Inferior parietal cortex (tissue), 1 donor: ENCODE results near the gene BATF3.
A peak's percentile ranks its signal among the peaks of the same experiment; 100 is the strongest.

ENCODE experiments used
- DNase-seq: peaks from one replicate; pipeline ENCODE4 v3.0.0-alpha.2; 2016; ENCODE audit errors: extremely low spot score

Gene BATF3

DNA sequence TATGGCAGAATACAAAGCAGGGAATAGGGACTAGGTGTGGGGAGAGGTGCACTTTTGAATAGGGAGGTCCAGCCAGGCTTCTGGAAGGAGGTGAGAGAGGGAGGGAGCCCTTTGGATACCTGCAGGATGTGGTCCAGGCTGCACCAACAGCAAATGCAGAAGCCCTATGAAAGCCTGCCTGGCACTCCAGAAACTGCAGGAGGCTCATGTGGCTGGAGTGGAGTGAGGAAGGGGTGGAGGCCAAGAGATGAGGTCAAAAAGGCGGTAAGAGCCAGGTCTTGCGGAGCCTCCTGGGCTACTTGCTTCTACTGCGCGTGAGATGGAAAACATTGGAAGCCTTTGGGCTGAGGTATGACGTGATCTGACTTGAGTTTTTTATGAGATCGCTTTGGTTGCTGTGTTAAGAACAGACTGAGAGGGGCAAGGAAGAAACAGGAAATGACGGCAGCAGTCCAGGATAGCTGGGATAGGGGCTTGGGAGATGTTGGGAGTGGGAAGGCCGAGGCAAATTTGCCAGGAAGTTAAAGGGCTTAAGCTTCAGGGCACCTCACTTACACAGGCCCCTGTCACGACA lies 4.4 kb upstream of the BATF3 start:
- no peak for DNase-seq

DNA sequence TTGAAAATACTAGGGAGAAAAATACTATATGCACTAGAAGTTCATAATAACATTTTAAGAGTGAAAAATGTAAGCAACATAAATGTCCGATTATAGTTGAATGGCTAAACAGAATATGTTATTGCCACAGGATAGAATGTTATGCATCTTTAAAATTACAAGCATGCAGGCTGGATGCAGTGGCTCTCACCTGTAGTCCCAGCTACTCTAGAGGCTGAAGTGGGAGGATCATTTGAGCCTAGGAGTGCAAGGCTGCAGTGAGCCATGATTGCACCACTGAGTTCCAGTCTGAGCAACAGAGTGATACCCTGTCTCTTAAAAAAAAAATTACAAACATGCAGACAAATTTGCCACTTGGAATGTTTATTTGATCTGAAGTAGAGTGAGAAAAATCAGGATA lies 3.0 kb upstream of the BATF3 start:
- no peak for DNase-seq

DNA sequence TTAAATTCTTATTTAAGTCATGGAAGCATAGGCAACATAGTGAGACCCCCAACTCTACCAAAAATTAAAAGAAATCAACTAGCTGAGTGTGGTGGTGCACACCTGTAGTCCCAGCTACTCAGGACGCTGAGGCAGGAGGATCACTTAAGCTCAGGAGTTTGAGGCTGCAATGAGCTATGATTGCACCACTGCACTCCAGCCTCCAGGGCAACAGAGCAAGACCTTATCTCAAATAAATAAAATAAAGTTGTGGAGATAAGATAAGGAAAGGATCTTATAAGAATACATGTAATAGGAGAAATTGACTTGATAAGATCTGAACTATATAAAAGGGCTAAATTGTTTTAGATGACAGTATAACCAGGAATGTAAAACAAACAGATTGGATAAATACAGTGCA lies 2.3 kb upstream of the BATF3 start:
- no peak for DNase-seq

DNA sequence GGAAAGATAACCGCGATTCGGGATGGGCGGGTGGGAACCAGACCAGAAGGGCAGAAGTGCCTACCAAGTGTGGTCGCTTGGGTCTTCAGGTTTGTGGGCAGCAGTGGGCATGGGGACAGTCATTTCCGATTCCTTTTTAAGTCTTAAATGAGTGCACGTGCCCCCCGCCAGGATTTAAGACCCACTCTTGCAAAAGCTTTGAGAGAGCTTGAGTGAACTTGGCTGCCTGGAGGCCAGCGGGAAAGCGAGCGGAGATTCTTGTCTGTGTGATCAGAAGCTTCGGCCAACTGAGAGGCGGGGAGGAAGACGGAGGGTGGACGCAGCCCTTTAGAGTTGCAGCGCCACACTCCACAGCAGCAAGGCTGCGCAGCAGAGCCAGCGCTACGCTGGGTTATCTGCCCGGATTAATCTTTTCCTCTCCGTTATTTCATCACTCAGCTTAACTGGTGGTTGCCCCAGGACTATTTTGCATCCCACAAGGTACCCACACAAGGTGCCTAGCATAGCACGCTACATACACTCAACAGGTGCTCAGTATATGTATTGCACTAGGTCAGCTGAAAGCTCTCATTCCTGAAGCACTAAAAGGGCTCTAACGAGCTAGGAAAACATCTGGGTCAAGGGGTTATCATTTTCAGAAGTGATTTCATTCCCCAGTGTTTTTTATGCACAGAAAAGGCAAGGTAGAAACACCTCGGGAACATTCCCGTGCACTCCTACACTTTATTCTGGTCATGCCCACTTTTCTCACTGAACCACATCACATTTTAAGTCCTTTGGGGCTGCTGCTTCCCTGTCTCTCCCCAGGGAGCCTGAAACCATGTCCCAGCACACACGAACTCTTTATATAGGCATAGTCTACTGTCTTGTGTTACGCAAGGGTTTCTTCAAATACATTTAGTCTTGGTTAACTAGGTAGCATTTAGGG lies 1.5 kb upstream of the BATF3 start:
- DNase-seq: peak; percentile 47

DNA sequence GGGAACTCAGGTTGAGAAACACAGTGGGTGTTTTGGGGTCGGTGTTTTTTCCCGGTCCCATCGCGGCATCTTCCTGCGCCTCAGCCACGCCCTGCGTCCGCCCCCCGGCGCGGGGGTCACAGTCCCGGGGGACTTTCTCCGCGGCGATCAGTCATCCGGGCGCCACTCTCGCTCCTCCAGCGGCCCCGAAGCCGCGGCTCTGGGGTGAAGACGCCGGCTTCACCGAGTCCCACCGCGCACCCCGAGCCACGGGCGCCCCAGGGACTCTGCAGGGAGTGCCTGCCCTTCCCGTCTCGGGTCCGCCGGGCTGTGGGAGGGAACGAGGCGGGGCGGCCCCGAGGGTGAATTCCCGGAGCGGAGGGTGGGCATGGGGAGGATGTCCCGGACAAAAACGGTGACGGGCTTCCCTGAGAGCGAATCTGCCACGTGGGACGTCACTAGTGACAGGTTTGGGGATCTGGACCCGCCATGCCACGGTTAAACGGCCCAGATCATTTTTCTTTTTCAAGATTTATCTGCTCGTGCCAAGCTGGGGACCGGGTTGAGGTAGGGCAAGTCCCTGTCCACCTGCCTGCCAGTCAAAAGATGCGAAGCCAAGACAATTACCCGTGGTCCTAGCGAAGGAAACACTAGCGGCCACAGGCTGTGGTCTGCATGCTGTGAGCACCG lies 717 bp upstream of the BATF3 start:
- no peak for DNase-seq

DNA sequence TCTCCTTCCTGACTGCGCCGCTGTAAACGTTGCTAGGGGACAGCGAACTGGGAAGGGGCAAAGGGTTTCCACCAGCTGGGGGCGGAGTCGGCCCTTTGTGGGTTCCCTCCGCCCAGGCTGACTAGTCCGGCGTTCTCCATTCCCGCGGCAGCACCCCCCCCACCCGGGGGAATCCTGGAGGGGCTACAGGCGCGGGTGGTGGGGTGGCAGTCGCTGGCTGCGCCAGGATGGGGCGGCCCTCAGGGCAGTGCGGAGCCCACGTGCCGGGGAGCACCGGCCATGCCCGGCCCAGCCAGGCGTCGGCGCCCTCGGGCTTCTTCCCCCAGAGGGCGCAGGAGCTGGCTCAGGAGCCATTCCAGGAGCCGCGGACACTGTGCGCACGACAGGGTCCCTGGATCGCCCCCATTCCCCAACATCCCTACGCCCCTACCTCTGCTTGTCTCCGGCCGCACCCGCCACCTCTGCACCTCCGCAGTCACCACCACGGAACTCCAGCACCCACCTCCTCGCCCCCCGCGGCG lies 476 bp downstream of the BATF3 start:
- no peak for DNase-seq

DNA sequence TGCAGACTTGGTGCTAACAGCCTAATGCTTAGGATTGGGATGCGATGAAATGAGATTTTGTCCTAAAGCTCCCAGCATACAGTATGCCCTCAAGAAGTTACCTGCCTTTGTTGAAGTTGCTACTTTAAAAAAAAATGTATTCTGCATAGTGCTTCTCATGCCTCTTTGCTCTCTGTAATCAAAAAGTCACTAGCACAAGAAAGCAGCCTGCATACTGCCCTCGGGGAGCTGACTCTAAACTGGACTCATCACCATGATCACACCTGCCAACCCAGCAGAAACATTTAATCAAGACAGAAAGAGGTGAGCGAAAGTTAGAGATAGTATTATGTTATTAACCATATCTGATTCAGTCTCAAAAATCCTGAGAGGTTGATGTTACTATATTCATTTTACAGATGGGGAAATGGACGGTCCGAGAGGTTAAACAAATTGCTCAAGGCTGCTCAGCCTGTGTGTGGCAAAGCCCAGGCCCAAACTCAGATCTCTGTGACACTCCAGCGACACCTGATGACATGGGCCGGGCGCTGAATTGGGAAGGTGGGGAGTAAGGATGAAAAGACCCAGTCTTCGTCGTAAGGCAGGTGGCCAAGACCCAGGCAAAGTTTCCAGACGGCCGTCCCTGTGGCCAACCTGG lies 1.1 kb downstream of the BATF3 start:
- DNase-seq: no peak

DNA sequence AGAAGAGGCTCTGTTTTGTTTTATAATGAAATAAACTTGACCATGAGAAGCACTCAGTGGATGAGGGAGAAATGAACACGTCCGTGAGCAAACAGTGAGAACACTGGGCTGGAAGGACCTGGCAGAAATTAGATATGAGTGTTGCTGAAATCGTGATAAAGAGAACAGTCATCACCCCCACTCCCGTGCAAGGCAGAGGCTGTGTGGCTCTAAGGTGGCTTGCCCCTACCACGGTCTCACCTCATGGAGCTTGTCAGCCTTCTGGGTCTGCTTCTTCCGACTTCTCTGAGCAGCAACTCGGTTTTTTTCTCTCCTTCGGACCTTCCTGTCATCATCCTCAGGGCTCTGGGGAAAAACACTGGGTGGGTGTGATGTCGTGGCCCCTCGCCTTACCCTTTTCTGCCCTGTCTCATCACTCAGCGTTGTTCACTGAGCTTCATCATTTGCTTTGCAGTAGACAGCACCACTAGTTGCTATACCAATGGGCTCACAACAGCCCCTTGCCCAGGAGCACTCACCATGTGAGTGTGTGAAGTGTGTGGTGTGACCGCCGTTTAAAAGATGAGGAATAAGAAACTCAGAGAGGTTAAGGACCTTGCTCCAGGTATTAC lies 2.8 kb downstream of the BATF3 start:
- DNase-seq: no peak

DNA sequence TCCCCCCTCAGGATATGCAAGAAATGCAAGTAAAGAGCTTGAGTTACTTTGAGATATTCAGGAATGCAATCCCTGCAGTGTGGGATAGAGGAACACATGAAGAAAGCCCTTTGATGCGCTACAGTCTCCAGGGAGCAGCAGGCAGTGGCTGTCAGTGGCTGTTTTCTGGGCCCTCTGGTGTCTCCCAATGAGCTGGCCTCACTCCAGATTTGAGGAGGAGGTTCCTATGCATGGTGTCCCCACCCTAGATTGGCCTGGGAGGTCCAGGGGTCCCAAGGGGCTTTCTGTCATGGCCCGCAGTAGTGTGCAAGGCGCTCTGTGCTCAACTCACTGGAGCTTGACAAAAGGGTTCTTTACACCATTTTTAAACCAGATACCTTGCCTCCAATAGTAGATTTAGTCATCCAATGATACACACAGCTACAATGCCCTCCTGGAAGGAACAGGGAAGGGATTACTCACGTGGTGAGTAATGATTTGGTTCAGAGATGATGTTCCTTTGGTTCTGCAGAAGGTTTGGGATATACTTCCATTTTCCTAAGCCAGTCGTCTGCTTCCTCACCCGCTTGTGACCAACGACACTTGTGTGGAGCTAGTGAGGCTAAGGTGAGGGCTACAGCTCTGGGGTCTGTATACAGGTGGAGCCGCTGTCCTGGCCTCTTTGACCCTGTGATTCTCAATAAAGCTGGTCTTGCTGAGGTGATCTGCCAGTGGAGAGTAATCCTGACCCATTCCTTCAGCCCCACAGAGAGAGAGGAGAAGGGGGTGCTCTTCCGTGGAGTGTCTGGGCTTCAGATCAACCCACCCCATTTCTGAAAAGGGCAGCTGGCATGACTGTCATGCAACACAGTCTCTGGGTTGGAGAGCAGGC lies 6.6 kb downstream of the BATF3 start:
- DNase-seq: no peak

DNA sequence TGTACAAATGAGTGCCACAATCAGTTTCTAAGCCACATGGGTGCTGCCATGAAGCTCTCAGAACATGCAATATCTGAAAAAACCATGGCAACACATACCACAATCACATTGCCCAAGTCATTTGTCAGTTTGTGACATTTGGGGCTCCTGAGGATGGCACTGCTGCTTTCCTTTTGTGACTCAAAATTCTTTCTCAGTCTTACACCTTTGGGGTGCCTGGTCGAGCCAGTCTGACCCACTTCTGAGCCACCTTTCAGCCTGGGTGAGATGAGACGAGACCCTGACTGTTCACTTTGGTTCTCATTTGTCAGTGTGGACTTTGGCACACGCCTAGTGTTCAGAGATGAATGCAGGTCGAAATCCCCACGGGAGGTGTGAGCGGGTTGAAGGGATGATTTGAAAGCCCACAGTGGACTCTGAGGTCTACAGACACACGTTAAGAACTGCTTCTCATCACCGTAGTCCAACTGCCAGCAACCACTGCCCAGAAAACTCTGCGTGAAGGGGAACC lies 8.0 kb downstream of the BATF3 start:
- no peak for DNase-seq

DNA sequence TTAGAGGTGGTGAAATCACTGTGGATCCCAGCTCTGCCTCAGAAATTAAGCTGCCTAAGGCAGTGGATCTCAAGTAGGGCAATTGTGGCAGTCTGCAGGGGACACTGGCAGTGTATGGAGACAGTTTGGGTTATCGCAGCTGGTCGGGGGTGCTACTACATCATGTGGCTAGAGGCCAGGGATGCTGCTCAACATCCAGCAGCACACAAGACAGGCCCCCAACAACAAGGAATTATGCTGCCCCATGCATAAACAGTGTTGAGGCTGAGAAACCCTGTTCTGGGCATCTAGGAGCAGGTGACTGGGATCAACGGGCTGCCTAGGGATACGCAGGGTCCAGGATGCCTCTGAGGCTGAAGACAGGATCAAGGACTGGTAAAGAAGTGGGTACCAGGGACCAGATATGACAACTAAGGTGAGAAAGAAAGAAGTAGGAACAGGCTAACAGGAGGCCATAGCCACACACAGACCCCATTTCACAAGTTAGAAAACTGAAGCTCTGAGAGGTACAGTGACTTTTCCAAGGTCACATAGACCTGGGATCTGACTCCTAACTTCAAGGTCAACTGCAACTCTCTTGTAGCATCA lies 8.7 kb downstream of the BATF3 start:
- DNase-seq: no peak

DNA sequence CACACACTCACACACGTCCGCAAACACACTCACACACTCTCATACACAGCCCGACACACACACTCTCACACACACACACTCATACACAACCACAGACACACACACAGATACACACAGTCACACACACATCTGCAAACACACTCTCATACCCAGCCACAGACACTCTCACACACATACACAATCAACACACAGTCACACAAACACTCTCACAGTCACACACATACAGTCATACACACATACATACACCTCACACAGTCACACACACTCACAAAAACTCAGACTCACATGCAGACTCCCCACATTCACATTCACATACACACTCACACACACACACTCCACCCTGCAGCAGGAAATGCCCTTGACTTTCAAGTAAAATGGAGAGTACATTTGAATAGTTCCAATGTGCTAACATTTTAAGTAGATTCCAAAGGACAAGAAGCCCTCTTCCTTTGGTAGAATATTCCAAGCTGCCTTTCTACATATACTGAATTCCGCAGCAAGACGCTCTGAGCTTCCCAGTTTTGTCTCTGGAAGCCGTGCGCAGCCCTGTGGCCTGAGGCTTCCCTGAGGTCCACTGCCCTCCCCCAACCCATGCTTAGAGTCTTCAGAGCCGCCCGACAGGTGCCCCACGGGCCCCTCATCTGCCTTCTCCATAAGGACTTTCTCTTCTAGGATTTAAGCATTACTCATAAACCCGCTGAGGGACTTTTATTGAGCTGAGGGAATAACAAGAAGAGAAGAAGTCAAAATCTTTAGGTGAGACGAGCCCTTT lies 9.7 kb downstream of the BATF3 start:
- DNase-seq: no peak

DNA sequence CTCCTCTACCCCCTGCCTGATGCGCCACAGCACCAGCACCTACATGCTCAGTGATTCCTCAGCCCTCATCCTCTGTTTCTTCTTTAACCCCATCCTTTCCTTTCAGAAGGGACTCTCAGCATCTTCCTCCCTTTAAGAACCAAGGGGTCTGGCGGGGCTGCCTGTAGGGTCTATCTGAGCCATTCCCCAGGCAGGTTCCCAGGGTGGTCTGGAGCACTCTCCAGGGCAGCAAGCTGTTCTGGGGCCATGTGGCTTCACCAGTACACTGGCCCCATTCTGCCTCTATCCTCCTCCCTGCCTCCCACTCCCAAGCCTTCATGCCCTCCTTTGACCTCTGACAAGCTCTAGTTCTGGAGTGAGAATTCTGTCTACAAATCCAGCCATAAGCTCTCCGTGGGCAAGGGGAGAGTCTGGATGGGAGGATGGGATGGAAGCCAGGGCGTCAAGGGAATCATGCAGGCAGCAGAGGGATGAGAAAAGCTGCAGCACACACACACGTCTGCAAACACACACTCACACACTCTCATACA lies 10.4 kb downstream of the BATF3 start:
- no peak for DNase-seq

DNA sequence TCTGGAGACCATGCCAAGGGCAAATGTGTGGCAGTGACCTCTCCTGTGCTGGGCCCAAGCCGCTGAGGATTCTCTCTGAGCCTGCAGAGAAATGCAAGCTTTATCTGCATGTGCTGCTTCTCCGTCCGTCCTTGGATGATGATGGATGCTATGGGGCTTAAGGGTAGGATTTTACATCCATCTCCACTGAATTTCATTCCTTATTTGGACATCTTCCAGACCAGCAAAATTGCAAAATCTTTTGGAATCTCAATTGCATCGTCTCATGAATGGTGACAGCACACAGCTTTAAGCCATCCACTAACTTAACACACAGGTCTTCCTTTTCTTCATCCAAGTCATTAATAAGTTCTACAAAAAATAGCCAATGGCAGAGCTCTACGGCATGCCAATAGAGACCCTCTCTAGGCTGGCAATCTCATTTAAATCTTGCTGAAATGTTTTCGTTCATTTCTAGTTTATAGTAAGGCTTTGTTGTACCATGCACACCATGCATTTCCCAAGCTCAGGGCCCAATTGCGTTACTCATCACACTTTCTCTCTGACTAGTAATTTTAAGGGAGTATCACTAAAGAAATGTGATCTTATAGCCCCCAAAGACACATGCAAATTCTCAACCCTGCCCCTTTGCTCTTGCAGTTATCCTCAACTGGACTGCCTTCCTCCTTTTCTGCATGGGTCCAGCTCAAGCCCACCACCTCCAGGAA lies 11.1 kb downstream of the BATF3 start:
- no peak for DNase-seq

DNA sequence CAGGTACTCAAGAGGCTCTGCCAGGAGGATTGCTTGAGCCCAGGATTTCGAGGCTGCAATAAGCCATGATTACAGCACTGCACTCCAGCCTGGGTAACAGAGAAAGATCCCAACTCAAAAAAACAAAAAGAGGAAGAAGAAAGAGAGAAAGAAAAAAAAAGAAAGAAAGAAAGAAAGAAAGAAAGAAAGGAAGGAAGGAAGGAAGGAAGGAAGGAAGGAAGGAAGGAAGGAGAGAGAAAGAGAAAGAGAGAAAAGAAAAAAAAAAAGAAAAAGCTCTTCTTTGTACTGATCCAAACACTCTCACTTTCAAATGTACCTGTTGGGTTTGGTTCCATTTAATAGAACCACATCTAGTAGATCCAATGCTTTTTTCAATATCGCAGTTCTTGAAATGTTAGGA lies 11.8 kb downstream of the BATF3 start:
- DNase-seq: no peak

DNA sequence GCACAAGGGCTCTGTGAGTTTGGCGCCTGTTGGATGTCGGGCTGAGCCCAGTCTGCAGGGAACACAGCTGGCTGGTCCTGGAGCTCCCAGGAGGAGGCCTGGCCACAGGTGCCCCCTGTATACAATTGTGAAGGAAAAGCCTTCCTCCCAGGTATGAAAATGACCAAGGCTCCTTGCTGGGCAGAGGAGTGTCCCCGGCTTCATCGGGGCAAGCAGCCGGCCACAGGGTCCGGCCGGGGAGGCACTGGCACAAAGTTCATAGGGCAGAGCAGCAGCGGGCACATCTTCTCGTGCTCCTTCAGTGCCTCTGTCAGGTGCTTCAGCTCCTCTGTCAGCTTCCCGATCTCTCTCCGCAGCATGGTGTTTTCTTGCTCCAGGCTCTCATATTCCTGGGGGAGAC lies 13.0 kb downstream of the BATF3 start:
- no peak for DNase-seq

DNA sequence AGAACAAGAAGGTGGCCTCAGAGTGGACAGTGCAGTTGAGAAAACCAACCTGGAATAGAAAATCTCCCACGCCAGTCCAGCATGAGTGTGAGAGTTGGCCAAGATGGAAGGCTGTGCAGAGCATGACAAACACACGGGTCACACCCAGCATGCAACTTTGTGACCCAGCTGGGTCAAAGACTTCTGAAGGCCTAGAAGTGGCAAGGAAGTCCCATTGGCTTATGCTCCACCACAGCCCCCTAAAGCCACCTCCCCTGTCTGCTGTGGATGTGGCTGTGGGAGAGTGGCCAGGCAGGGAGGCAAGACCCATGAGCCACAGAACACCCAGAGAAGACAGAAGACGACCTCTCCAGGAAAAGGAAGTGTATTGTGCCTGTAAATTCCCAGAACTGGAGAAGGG lies 13.6 kb downstream of the BATF3 start:
- no peak for DNase-seq

DNA sequence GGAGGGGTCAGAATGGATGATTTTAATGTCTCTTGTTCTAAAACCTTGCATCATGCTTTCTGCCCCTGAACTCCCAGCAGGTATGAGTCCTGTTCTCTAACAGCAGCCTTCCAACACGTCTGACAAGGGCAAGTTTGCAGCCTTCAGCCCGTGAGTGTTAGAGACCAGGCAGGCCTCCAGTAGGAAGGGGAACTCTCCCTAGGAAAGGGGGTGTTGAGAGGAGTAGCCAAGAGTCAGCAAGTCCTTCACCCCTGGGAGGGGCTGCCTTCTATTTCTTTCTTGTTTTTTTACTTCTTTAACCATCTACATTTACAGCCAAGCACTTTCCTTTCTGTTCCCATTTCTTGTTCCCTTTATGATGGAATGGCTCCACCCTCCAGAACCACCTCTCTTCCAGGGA lies 14.2 kb downstream of the BATF3 start:
- no peak for DNase-seq
